ENCODE results near the gene DIAPH3.

GRCh38 chr13:59960683-59961082 is 203.0 kb downstream of the DIAPH3 start:
- TF ChIP-seq CTCF (IDR thresholded peaks at IDR 0.05; ENCODE audit: low read depth, low read length, poor library complexity, severe bottlenecking) (no peak), EZH2phosphoT487 (IDR thresholded peaks at IDR 0.05; ENCODE audit: borderline replicate concordance, low read length) (no peak)

Measured in DOHH2 (cell line).